ENCODE results near the gene ZNF75A. TPM values are rescaled to one million over a fixed set of nuclear protein-coding genes. Genes with fewer than 3 reads are reported as not detected.

The ZNF75A gene
- total and polyA plus RNA-seq, 2 of the 4 experiments (the other 2 are of a cell fraction): 14.6 to 15.4 TPM

DNA sequence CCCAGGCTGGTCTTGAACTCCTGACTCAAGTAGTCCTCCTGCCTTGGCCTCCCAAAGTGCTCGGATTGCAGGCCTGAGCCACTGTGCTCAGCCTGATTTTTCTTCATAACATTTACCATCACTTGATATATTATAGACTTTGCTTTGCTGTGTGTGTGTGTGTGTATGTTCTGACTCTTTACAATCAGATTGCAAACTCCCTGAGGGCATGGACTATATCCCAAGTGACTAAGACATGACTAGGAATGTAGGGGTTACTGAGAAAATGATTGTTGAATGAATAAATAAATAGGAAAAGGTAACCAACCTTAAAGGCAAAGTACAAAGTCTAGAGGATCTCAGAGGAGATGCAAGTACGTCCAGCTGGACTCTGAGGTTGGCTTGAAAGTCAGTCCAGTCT is 40.7 kb downstream of the ZNF75A start:
- no peaks in the 10 kb centered on the region for H3K4me1 ChIP-seq (ENCODE audit: control insufficient read depth, insufficient read depth, low read length)
- no peaks in the 10 kb centered on the region for H3K9me1 ChIP-seq (ENCODE audit: insufficient read depth, low read length)
- H3K4me2 ChIP-seq (ENCODE audit: low read depth, low read length): no peak overlapping the region
- intact Hi-C loops (cut with micrococcal nuclease) (no loop called here), in situ Hi-C loops (cut with MboI; ENCODE audit: low sequenced_read_pairs) (no loop called here), dilution Hi-C loops (cut with HindIII; ENCODE audit: low sequenced_read_pairs, unreplicated experiment) (no loop called here)
- no peak overlapping the region for H4K8ac ChIP-seq (ENCODE audit: low read depth in 2 of 2, low read length in 2 of 2)
- H3K27ac ChIP-seq (ENCODE audit: insufficient read depth, low read length): no peak overlapping the region
- H3K9me3 ChIP-seq (ENCODE audit: control insufficient read depth, insufficient read depth, low read length): peaks cover 1% of the 10 kb centered on the region; the same call in 1 of the 2 replicates
- H3K4me3 ChIP-seq (ENCODE audit: insufficient read depth, low read depth, low read length): no peak overlapping the region
- TF ChIP-seq USF2 (IDR thresholded peaks at IDR 0.05; ENCODE audit: low read depth, low read length) (no peak), RFX5 (IDR thresholded peaks at IDR 0.05; ENCODE audit: low read depth, low read length) (no peak), MAZ (IDR thresholded peaks at IDR 0.05; ENCODE audit: borderline replicate concordance, low read depth, low read length) (no peak), FOS (IDR thresholded peaks at IDR 0.05; ENCODE audit: low read depth, low read length) (no peak), NFE2L2 (IDR thresholded peaks at IDR 0.05; ENCODE audit: low read depth, low read length) (no peak), POLR2A (IDR thresholded peaks at IDR 0.05; ENCODE audit: low read depth, low read length) (no peak), SMC3 (IDR thresholded peaks at IDR 0.05; ENCODE audit: low read depth, low read length) (no peak), BHLHE40 (IDR thresholded peaks at IDR 0.05; ENCODE audit: low read depth, low read length) (no peak), RCOR1 (IDR thresholded peaks at IDR 0.05; ENCODE audit: insufficient replicate concordance, low read length) (no peak), CHD1 (IDR thresholded peaks at IDR 0.05; ENCODE audit: low read depth, low read length) (no peak), MAFK (IDR thresholded peaks at IDR 0.05; ENCODE audit: low read depth, low read length) (no peak)
- no peak overlapping the region for H2AK9ac ChIP-seq (replicated peaks; ENCODE audit: low read depth, low read length, poor library complexity)
- no peak overlapping the region for H4K5ac ChIP-seq (ENCODE audit: low read depth, low read length)
- ChIA-PET CTCF (no interaction called here), POLR2A (ENCODE audit: unreplicated experiment) (no interaction called here)
- H2BK120ac ChIP-seq (ENCODE audit: low read depth, low read length): no peak overlapping the region
- WGBS, 2 experiments (ENCODE audit: extremely low coverage in 2 of 2, insufficient read length in 1 of 2): no CpG with 5 or more reads among the region's 2 CpGs
- no peak overlapping the region for H3K14ac ChIP-seq (replicated peaks; ENCODE audit: low read depth, low read length)
- no peaks in the 10 kb centered on the region; the same call in 1 of the 2 replicates for H3K27me3 ChIP-seq (ENCODE audit: control insufficient read depth, insufficient read depth, low read length)
- no peak overlapping the region for H3K4ac ChIP-seq (ENCODE audit: low read depth, low read length)
- no peak overlapping the region for H2AFZ ChIP-seq (replicated peaks; ENCODE audit: low read length, poor library complexity)
- H2BK20ac ChIP-seq (ENCODE audit: low read depth, low read length): no peak overlapping the region
- H2BK5ac ChIP-seq (ENCODE audit: low read depth, low read length, poor library complexity, severe bottlenecking): no peak overlapping the region
- no peak overlapping the region for H2BK15ac ChIP-seq (ENCODE audit: low read depth, low read length)
- no peak overlapping the region for H3K23ac ChIP-seq (ENCODE audit: low read depth, low read length)
- no peak overlapping the region for H2AK5ac ChIP-seq (ENCODE audit: low read depth, low read length)
- no peaks in the 10 kb centered on the region for H4K20me1 ChIP-seq (ENCODE audit: insufficient read depth, low read length)
- no peak for DNase-seq
- H4K91ac ChIP-seq (ENCODE audit: insufficient read depth, low read depth, low read length): no peak overlapping the region
- BruUV-seq (replicated peaks): no TSS peak
- no peak for ATAC-seq (ENCODE audit: low read depth)
- H3K79me1 ChIP-seq (ENCODE audit: low read depth in 1 of 2, low read length in 2 of 2): no peaks in the 10 kb centered on the region
- H3K56ac ChIP-seq (ENCODE audit: extremely low read depth, insufficient read depth, low read length): no peak overlapping the region
- H3K9ac ChIP-seq (ENCODE audit: low read depth, low read length): no peak overlapping the region
- H3K36me3 ChIP-seq (ENCODE audit: control insufficient read depth, insufficient read depth, low read length): no peaks in the 10 kb centered on the region
- H3K18ac ChIP-seq (ENCODE audit: low read depth, low read length): no peak overlapping the region

All from IMR-90 (cell line).